Measurements from ENCODE around the gene TMEM204.

The TMEM204 gene

GRCh38 chr16:1532081-1532760 is 1.2 kb upstream of the TMEM204 start:
- Mint-ChIP-seq H3K9me3 (no peaks in the 10 kb centered on the region), H3K4me3 (peak overlapping the region in 1 of 2 donors; percentile 98), H3K27me3 (no peaks in the 10 kb centered on the region), H3K4me1 (ENCODE audit: low read depth in 2 of 2) (peaks cover 18 to 31% of the 10 kb centered on the region in 2 donors), H3K36me3 (ENCODE audit: insufficient read depth) (peaks cover 26% of the 10 kb centered on the region), H3K27ac (no peak overlapping the region)
- ATAC-seq (replicated peaks) (no peak), DNase-seq (no peak)

- ATAC-seq (replicated peaks) (no peak), DNase-seq (no peak)
- peak overlapping the region; percentile 98 for H3K4me3 Mint-ChIP-seq
- H3K27ac Mint-ChIP-seq = peak overlapping the region; percentile 93 to 94
- peaks cover 31% of the 10 kb centered on the region for H3K36me3 Mint-ChIP-seq (ENCODE audit: insufficient read depth)
- no peaks in the 10 kb centered on the region for H3K27me3 Mint-ChIP-seq
- peaks cover 20 to 35% of the 10 kb centered on the region in 2 donors for H3K4me1 Mint-ChIP-seq (ENCODE audit: low read depth in 2 of 2)
- no peaks in the 10 kb centered on the region for H3K9me3 Mint-ChIP-seq
Observed at GRCh38 chr16:1532771-1533170, 695 bp upstream of the TMEM204 start.

GRCh38 chr16:1534021-1535020 is 855 bp downstream of the TMEM204 start:
- ATAC-seq (replicated peaks) (peak; percentile 15), DNase-seq (no peak)
- Mint-ChIP-seq H3K4me3 (peak overlapping the region; percentile 98), H3K9me3 (no peaks in the 10 kb centered on the region), H3K27me3 (no peaks in the 10 kb centered on the region), H3K27ac (peak overlapping the region; percentile 93 to 94), H3K4me1 (ENCODE audit: low read depth in 2 of 2) (peaks cover 28 to 49% of the 10 kb centered on the region in 2 donors), H3K36me3 (ENCODE audit: insufficient read depth) (peaks cover 39% of the 10 kb centered on the region)

GRCh38 chr16:1535391-1536291 is 2.2 kb downstream of the TMEM204 start:
- peak overlapping the region; percentile 98 for H3K4me3 Mint-ChIP-seq
- H3K4me1 Mint-ChIP-seq (ENCODE audit: low read depth in 2 of 2) = peaks cover 32 to 51% of the 10 kb centered on the region in 2 donors
- H3K27ac Mint-ChIP-seq = peak overlapping the region; percentile 93 to 94
- H3K36me3 Mint-ChIP-seq (ENCODE audit: insufficient read depth) = peaks cover 49% of the 10 kb centered on the region
- peak; percentile 41 for ATAC-seq (replicated peaks)
- peak in 1 of 3 experiments; percentile 19 for DNase-seq
- no peaks in the 10 kb centered on the region for H3K9me3 Mint-ChIP-seq
- H3K27me3 Mint-ChIP-seq = no peaks in the 10 kb centered on the region

GRCh38 chr16:1536601-1537000 is 3.1 kb downstream of the TMEM204 start:
- Mint-ChIP-seq H3K9me3 (no peaks in the 10 kb centered on the region), H3K27ac (peak overlapping the region; percentile 81 to 94), H3K36me3 (ENCODE audit: insufficient read depth) (peaks cover 56% of the 10 kb centered on the region), H3K4me1 (ENCODE audit: low read depth in 2 of 2) (peaks cover 32 to 50% of the 10 kb centered on the region in 2 donors), H3K27me3 (no peaks in the 10 kb centered on the region), H3K4me3 (peak overlapping the region; percentile 98)
- DNase-seq (no peak), ATAC-seq (replicated peaks) (no peak)

- Mint-ChIP-seq H3K27ac (peak overlapping the region; percentile 81 to 86), H3K36me3 (ENCODE audit: insufficient read depth) (peaks cover 56% of the 10 kb centered on the region), H3K4me1 (ENCODE audit: low read depth in 2 of 2) (peaks cover 32 to 52% of the 10 kb centered on the region in 2 donors), H3K9me3 (no peaks in the 10 kb centered on the region), H3K4me3 (peak overlapping the region; percentile 98), H3K27me3 (no peaks in the 10 kb centered on the region)
- ATAC-seq (replicated peaks) (no peak), DNase-seq (no peak)
Observed at GRCh38 chr16:1537138-1537577, 3.7 kb downstream of the TMEM204 start.

- peak; percentile 62 for ATAC-seq (replicated peaks)
- H3K4me1 Mint-ChIP-seq (ENCODE audit: low read depth in 2 of 2) = peaks cover 33 to 57% of the 10 kb centered on the region in 2 donors
- H3K36me3 Mint-ChIP-seq (ENCODE audit: insufficient read depth) = peaks cover 56% of the 10 kb centered on the region
- no peaks in the 10 kb centered on the region for H3K27me3 Mint-ChIP-seq
- DNase-seq = peak in 2 of 3 experiments; percentile 24 to 29
- no peaks in the 10 kb centered on the region for H3K9me3 Mint-ChIP-seq
- H3K27ac Mint-ChIP-seq = peak overlapping the region; percentile 81 to 86
- H3K4me3 Mint-ChIP-seq = peak overlapping the region; percentile 98
Observed at GRCh38 chr16:1537763-1538289, 4.4 kb downstream of the TMEM204 start.

GRCh38 chr16:1538804-1539520 is 5.5 kb downstream of the TMEM204 start:
- DNase-seq = no peak
- no peak for ATAC-seq (replicated peaks)
- Mint-ChIP-seq H3K9me3 (no peaks in the 10 kb centered on the region), H3K27me3 (no peaks in the 10 kb centered on the region), H3K4me3 (peak overlapping the region in 1 of 2 donors; percentile 98), H3K27ac (peak overlapping the region in 1 of 2 donors; percentile 86), H3K36me3 (ENCODE audit: insufficient read depth) (peaks cover 50% of the 10 kb centered on the region), H3K4me1 (ENCODE audit: low read depth in 2 of 2) (peaks cover 40 to 58% of the 10 kb centered on the region in 2 donors)

- no peak for DNase-seq
- Mint-ChIP-seq H3K4me3 (no peak overlapping the region), H3K4me1 (ENCODE audit: low read depth in 2 of 2) (peaks cover 35 to 54% of the 10 kb centered on the region in 2 donors), H3K27ac (peak overlapping the region in 1 of 2 donors; percentile 35), H3K27me3 (no peaks in the 10 kb centered on the region), H3K36me3 (ENCODE audit: insufficient read depth) (peaks cover 56% of the 10 kb centered on the region), H3K9me3 (no peaks in the 10 kb centered on the region)
- ATAC-seq (replicated peaks) = no peak
Observed at GRCh38 chr16:1539720-1540555, 6.5 kb downstream of the TMEM204 start.

- ATAC-seq (replicated peaks) (no peak), DNase-seq (no peak)
- Mint-ChIP-seq H3K9me3 (no peaks in the 10 kb centered on the region), H3K4me1 (ENCODE audit: low read depth in 2 of 2) (peaks cover 33 to 52% of the 10 kb centered on the region in 2 donors), H3K4me3 (no peak overlapping the region), H3K27ac (peak overlapping the region in 1 of 2 donors; percentile 35), H3K27me3 (no peaks in the 10 kb centered on the region), H3K36me3 (ENCODE audit: insufficient read depth) (peaks cover 51% of the 10 kb centered on the region)
Observed at GRCh38 chr16:1540556-1540855, 7.0 kb downstream of the TMEM204 start.

- ATAC-seq (replicated peaks) (no peak), DNase-seq (no peak)
- H3K27me3 Mint-ChIP-seq = no peaks in the 10 kb centered on the region
- H3K27ac Mint-ChIP-seq = peak overlapping the region; percentile 35 to 59
- peaks cover 36 to 53% of the 10 kb centered on the region in 2 donors for H3K4me1 Mint-ChIP-seq (ENCODE audit: low read depth in 2 of 2)
- no peak overlapping the region for H3K4me3 Mint-ChIP-seq
- no peaks in the 10 kb centered on the region for H3K9me3 Mint-ChIP-seq
- H3K36me3 Mint-ChIP-seq (ENCODE audit: insufficient read depth) = peaks cover 45% of the 10 kb centered on the region
Observed at GRCh38 chr16:1541293-1542165, 8.1 kb downstream of the TMEM204 start.

Measured in effector memory CD8-positive, alpha-beta T cell (primary cell).